Thoracic aorta (tissue), 2 donors: Measurements from ENCODE around the gene BCR. TPM values are rescaled to one million over a fixed set of nuclear protein-coding genes. Genes with fewer than 3 reads are reported as not detected.

Source experiments
- ATAC-seq: fragments of 150-250 bp; one replicate; pipeline ENCODE4 v1.8.0; 2017; ENCODE audit warnings: low read depth; ENCODE audit not compliant: insufficient number of reproducible peaks, low FRiP score
- DNase-seq: peaks from one replicate; pipeline ENCODE4 v3.0.0-alpha.2; 2020; ENCODE audit warnings: low spot score
- H3K27ac ChIP-seq, 2 donors: fragments of 200-600 bp; sonication (generic); 1 replicate in 1 of 2; 2 replicates in 1 of 2; pipeline ENCODE4 v1.5.1; 2016; ENCODE audit warnings: mild to moderate bottlenecking in 2 of 2, moderate library complexity in 2 of 2
- H3K27me3 ChIP-seq: fragments of 200-600 bp; sonication (generic); replicated peaks from 2 replicates; pipeline ENCODE4 v1.6.0; 2016; ENCODE audit warnings: mild to moderate bottlenecking; ENCODE audit not compliant: insufficient read depth
- H3K36me3 ChIP-seq: fragments of 200-600 bp; sonication (generic); one replicate; pipeline ENCODE4 v1.5.1; 2016
- H3K4me1 ChIP-seq, 2 donors: fragments of 200-600 bp; sonication (generic); 1 replicate in 1 of 2; 2 replicates in 1 of 2; pipeline versions ENCODE4 v1.5.1 to v1.6.0; 2016; ENCODE audit warnings: low read depth in 2 of 2, mild to moderate bottlenecking in 1 of 2; ENCODE audit not compliant: control insufficient read depth in 1 of 2
- H3K4me3 ChIP-seq: fragments of 200-600 bp; sonication (generic); 2 replicates; pipeline ENCODE4 v1.5.1; 2016; ENCODE audit warnings: mild to moderate bottlenecking
- H3K9me3 ChIP-seq: fragments of 200-600 bp; sonication (generic); 2 replicates; pipeline ENCODE4 v1.5.1; 2016
- total RNA-seq, 2 donors: library from RNA; depleted of rRNA; stranded (reverse); fragments of >200 nt; gene quantifications; one replicate each; pipeline versions ENCODE4 v1.1.0 to v1.2.3, GENCODE V29; 2016
- TF ChIP-seq, protein P1 (sequence below): fragments of 200-600 bp; sonication (generic); IDR thresholded peaks from one replicate; pipeline ENCODE4 v1.5.1; 2019; ENCODE audit warnings: antibody characterized with exemption

BCR gene
- total RNA-seq, 2 donors from 2014 or later = 73.2 to 232 TPM

DNA sequence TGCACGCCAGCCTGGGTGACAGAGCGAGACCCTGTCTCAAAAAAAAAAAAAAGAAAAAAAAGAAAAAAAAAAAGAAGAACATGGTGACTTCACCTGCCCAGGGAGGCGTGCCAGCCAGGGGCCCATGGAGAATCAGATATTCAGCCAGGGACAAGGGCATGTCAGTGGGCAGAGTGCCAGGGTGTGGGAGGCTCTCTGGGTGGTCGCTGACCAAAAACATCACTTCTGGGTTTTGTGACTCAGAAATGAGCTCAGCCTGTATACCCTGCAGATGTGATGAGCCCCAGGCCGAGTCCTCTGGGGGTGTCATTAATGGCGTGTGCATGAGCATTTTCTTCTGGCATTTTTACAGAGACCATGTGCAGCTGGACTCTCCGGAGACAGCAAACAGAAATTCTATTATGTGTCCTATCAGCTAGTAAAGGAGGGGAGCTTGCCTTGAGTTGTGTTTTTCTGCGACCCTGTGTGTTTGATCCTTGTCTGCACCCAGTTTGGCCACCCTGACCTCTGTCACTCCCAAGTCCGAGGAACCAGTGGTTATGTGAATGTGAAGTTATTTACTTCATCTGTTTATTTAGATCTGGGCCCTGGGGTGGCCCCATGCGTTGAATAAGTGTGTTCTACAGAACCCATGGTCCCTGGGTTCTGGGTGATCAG is 53.6 kb downstream of the BCR start:
- no peak overlapping the region for H3K4me3 ChIP-seq
- peaks cover 3% of the 10 kb centered on the region for H3K9me3 ChIP-seq
- peaks cover 3% of the 10 kb centered on the region for H3K36me3 ChIP-seq
- H3K27me3 ChIP-seq = no peaks in the 10 kb centered on the region
- DNase-seq (no peak), ATAC-seq (no peak)
- peaks cover 32 to 84% of the 10 kb centered on the region in 2 donors for H3K4me1 ChIP-seq
- no peak overlapping the region for H3K27ac ChIP-seq
- TF ChIP-seq, protein P1, sequence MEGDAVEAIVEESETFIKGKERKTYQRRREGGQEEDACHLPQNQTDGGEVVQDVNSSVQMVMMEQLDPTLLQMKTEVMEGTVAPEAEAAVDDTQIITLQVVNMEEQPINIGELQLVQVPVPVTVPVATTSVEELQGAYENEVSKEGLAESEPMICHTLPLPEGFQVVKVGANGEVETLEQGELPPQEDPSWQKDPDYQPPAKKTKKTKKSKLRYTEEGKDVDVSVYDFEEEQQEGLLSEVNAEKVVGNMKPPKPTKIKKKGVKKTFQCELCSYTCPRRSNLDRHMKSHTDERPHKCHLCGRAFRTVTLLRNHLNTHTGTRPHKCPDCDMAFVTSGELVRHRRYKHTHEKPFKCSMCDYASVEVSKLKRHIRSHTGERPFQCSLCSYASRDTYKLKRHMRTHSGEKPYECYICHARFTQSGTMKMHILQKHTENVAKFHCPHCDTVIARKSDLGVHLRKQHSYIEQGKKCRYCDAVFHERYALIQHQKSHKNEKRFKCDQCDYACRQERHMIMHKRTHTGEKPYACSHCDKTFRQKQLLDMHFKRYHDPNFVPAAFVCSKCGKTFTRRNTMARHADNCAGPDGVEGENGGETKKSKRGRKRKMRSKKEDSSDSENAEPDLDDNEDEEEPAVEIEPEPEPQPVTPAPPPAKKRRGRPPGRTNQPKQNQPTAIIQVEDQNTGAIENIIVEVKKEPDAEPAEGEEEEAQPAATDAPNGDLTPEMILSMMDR = no peak

DNA sequence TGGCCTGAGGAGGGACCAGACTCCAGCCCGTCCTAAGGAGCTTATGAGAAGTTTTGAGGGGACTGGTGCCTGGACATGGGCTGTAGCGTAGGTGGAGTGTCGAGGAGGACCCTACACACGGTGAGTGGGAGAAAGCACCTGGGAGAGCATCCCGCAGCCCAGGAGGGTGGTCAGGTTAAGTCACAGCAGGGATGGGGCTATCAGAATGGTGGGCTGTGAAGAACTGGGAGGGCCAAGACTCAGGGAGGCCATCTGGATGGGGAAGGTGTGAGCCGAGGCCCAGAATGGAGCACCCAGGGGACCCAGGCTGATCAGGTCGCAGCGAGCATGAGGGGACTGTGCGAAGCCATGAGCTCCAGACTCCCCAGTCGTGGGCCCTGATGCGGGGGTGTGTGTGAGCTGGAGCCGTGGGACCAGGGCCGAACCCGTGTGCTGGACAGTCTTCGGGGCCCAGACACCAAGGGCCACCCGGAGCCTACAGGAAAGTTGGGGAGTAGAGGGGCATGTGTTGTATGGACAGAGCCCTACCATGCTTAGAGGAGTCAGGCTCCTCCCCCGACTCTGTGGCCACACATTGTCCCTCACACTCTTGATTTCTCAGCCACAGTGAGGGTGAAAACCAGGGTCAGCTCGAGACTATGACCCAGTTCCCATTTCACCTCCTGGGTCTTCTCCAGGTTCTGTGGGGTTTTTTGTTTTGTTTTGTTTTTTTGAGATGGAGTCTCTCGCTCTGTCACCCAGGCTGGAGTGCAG is 54.3 kb downstream of the BCR start:
- Histone ChIP-seq H3K27me3 (no peaks in the 10 kb centered on the region), H3K4me3 (no peak overlapping the region), H3K9me3 (no peaks in the 10 kb centered on the region), H3K4me1 (peaks cover 32 to 84% of the 10 kb centered on the region in 2 donors), H3K27ac (peak overlapping the region in 1 of 2 donors; percentile 25), H3K36me3 (peaks cover 2% of the 10 kb centered on the region)
- ATAC-seq (no peak), DNase-seq (no peak)
- TF ChIP-seq, protein P1 = no peak

DNA sequence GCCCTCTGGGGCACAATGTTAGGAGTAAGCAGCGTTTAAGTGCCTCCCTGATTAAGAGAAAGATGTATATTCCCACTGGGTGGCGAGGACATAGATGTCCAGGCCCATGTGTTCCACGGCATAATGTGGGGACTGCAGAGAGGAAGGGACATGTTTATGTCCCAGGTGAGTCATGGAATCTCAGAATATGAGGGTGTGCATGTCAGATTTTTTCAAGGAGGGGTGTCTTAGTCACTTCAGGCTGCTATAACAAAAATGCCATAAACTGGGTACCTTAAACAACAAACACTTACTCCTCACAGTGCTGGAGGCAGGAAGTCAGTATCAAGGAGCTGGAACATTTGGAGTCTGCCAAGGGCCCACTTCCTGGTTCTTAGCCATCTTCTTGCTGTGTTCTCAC is 55.1 kb downstream of the BCR start:
- TF ChIP-seq, protein P1 = no peak
- Histone ChIP-seq H3K9me3 (no peaks in the 10 kb centered on the region), H3K36me3 (no peaks in the 10 kb centered on the region), H3K27me3 (no peaks in the 10 kb centered on the region), H3K4me1 (peaks cover 32 to 79% of the 10 kb centered on the region in 2 donors), H3K27ac (peak overlapping the region; percentile 74 to 75), H3K4me3 (no peak overlapping the region)
- ATAC-seq (no peak), DNase-seq (no peak)

DNA sequence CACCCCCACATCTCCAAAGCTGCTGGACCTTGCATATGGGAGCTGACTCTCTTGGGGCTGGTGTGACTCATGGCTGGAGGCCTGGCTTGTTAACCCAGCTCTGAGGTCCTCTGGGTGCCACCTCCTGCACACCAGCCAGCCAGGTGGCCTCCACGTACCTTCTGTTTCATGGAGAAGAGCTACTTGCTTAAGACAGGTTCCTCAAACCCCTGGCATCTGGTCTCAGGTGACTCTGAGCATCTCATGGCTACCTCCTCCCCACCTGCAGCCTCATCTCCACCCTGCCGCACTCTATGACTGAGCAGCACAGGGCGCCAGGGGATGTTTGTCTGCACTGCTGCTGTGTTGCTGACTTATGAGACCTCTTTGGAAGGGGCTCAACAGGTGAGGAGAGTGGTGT is 55.7 kb downstream of the BCR start:
- Histone ChIP-seq H3K4me1 (peaks cover 32 to 76% of the 10 kb centered on the region in 2 donors), H3K36me3 (no peaks in the 10 kb centered on the region), H3K4me3 (no peak overlapping the region), H3K9me3 (no peaks in the 10 kb centered on the region), H3K27me3 (no peaks in the 10 kb centered on the region), H3K27ac (peak overlapping the region; percentile 74 to 75)
- TF ChIP-seq, protein P1 = no peak
- ATAC-seq (no peak), DNase-seq (no peak)

DNA sequence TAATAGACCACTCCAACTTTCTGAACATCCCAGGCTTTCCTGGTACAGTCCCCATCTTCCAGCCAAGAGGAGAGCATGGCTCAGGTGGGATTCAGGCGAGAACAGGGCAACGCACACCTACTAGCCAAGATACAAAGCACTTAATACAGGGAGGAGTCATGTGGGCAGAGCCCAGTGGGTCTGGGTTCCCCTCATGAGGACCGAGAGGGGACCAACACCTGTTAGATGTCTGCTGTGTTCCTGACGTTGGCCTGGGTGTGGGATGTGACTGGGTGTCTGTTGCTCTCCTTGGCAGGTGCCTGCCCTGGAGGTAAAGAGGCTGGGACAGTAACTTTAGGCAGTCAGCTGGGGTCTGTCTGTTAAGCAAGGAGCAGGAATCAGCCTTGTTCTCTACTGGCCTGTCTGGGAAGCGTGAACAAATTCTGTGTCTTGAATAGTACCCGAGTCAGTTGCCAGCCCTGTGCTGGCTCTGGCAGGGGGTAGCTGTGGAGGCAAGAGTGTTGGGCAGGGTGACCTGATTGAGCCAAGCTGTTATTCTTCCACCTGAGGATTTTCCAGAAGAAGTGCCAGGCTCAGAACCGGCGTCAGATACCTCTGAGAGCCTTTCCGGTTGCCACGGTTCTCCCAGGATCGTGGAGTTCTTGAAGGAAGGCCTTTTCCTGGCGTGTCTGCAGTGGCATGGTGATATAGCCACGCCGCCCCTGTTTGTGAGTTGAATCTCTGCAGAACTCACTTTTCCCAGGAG is 56.3 kb downstream of the BCR start:
- DNase-seq = no peak
- no peaks in the 10 kb centered on the region for H3K27me3 ChIP-seq
- H3K27ac ChIP-seq = peak overlapping the region; percentile 74 to 75
- TF ChIP-seq, protein P1 = no peak
- peaks cover 30 to 77% of the 10 kb centered on the region in 2 donors for H3K4me1 ChIP-seq
- peak overlapping the region; percentile 21 for H3K4me3 ChIP-seq
- no peak for ATAC-seq
- H3K36me3 ChIP-seq = no peaks in the 10 kb centered on the region
- H3K9me3 ChIP-seq = no peaks in the 10 kb centered on the region
